PC-9 (cell line): ENCODE data around the gene GIPC3. TPM values are rescaled to one million over a fixed set of nuclear protein-coding genes. Genes with fewer than 3 reads are reported as not detected.

Experiments used
- BruUV-seq: library from RNA; stranded (reverse); fragments of 400-500 nt; replicated peaks from 2 replicates; lab custom pipeline; 2021; lab: Mats Ljungman, UMichigan
- CTCF ChIA-PET: fragments of 300-600 bp; sonication (Branson Sonifier 250); formaldehyde crosslinking; loops from one replicate; lab custom pipeline; 2022; ENCODE audit warnings: antibody characterized with exemption; lab: Charles Lee
- POLR2A ChIA-PET: fragments of 300-600 bp; sonication (Branson Sonifier 250); formaldehyde crosslinking; loops from one replicate; lab custom pipeline; 2022; ENCODE audit warnings: antibody characterized with exemption; ENCODE audit not compliant: unreplicated experiment; lab: Charles Lee
- DNase-seq, 2 experiments: peaks; one replicate each; pipeline versions ENCODE4 v3.0.0 to v3.0.0-alpha.2; 2015 to 2022; ENCODE audit warnings: mixed read lengths in 1 of 2
- H2AFZ ChIP-seq: fragments of 200-600 bp; sonication (generic); 2 replicates; pipeline ENCODE4 v1.8.1; 2017; ENCODE audit warnings: antibody characterized with exemption
- H3F3A ChIP-seq: fragments of 200-600 bp; sonication (generic); 2 replicates; pipeline ENCODE4 v1.8.1; 2017; ENCODE audit warnings: antibody characterized with exemption, mild to moderate bottlenecking, low read depth; ENCODE audit not compliant: insufficient read depth
- H3K27ac ChIP-seq: fragments of 200-600 bp; sonication (generic); 2 replicates; pipeline ENCODE4 v1.6.1; 2016; ENCODE audit warnings: mixed run types
- H3K27me3 ChIP-seq: fragments of 200-600 bp; sonication (generic); 2 replicates; pipeline ENCODE4 v1.6.1; 2016; ENCODE audit warnings: low read depth, mixed run types; ENCODE audit not compliant: insufficient read depth
- H3K36me3 ChIP-seq: fragments of 200-600 bp; sonication (generic); 2 replicates; pipeline ENCODE4 v1.6.1; 2016; ENCODE audit warnings: low read depth, mixed run types
- H3K4me1 ChIP-seq: fragments of 200-600 bp; sonication (generic); replicated peaks from 2 replicates; pipeline ENCODE4 v1.6.1; 2016; ENCODE audit warnings: mixed run types; ENCODE audit not compliant: insufficient read depth
- H3K4me2 ChIP-seq: fragments of 200-600 bp; sonication (generic); 2 replicates; pipeline ENCODE4 v1.6.1; 2017; ENCODE audit warnings: mixed run types
- H3K4me3 ChIP-seq: fragments of 200-600 bp; sonication (generic); 2 replicates; pipeline ENCODE4 v1.6.1; 2016; ENCODE audit warnings: mixed run types
- H3K79me2 ChIP-seq: fragments of 200-600 bp; sonication (generic); 2 replicates; pipeline ENCODE4 v1.6.1; 2017; ENCODE audit warnings: low read depth, mixed run types
- H3K9me2 ChIP-seq: fragments of 200-600 bp; sonication (generic); 2 replicates; pipeline ENCODE4 v1.8.1; 2017; ENCODE audit warnings: mild to moderate bottlenecking; ENCODE audit not compliant: insufficient read depth
- H3K9me3 ChIP-seq: fragments of 200-600 bp; sonication (generic); 2 replicates; pipeline ENCODE4 v1.8.1; 2016; ENCODE audit warnings: low read depth; ENCODE audit not compliant: insufficient read depth
- H4K20me1 ChIP-seq: fragments of 200-600 bp; sonication (generic); 2 replicates; pipeline ENCODE4 v1.8.1; 2017; ENCODE audit not compliant: insufficient read depth
- EZH2 ChIP-seq: fragments of 200-600 bp; sonication (generic); IDR thresholded peaks from 2 replicates; pipeline ENCODE4 v1.8.0; 2017; ENCODE audit warnings: antibody characterized with exemption, low read depth
- intact Hi-C: fragments of 100-400 bp; cut with micrococcal nuclease; formaldehyde crosslinking; loops from one replicate; pipeline ENCODE4 v1.10.0; 2022; ENCODE audit not compliant: unreplicated experiment
- total RNA-seq: library from RNA; stranded (reverse); gene quantifications from 2 replicates; pipeline ENCODE4 v1.2.3, GENCODE V29; 2021
- TF ChIP-seq, protein P1 (sequence below): fragments of 200-600 bp; sonication (generic); conservative IDR thresholded peaks from 2 replicates; pipeline ENCODE4 v1.6.1; 2017; ENCODE audit warnings: mixed run types, antibody characterized with exemption, mild to moderate bottlenecking, moderate library complexity

GIPC3 gene
- total RNA-seq, 1 experiment from 2014 or later: not detected

- peaks cover 4% of the 10 kb centered on the region; the same call in 1 of the 2 replicates for H3F3A ChIP-seq
- H3K4me2 ChIP-seq: no peak overlapping the region
- ChIA-PET CTCF (no interaction called here), POLR2A (no interaction called here)
- H2AFZ ChIP-seq: no peak overlapping the region
- TF ChIP-seq EZH2: no peak
- TF ChIP-seq, protein P1, sequence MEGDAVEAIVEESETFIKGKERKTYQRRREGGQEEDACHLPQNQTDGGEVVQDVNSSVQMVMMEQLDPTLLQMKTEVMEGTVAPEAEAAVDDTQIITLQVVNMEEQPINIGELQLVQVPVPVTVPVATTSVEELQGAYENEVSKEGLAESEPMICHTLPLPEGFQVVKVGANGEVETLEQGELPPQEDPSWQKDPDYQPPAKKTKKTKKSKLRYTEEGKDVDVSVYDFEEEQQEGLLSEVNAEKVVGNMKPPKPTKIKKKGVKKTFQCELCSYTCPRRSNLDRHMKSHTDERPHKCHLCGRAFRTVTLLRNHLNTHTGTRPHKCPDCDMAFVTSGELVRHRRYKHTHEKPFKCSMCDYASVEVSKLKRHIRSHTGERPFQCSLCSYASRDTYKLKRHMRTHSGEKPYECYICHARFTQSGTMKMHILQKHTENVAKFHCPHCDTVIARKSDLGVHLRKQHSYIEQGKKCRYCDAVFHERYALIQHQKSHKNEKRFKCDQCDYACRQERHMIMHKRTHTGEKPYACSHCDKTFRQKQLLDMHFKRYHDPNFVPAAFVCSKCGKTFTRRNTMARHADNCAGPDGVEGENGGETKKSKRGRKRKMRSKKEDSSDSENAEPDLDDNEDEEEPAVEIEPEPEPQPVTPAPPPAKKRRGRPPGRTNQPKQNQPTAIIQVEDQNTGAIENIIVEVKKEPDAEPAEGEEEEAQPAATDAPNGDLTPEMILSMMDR: no peak
- no peaks in the 10 kb centered on the region; the same call in 1 of the 2 replicates for H4K20me1 ChIP-seq
- no peaks in the 10 kb centered on the region for H3K36me3 ChIP-seq
- no peak for DNase-seq
- no peaks in the 10 kb centered on the region for H3K9me3 ChIP-seq
- H3K9me2 ChIP-seq: no peaks in the 10 kb centered on the region
- BruUV-seq: no TSS peak
- H3K79me2 ChIP-seq: no peaks in the 10 kb centered on the region
- intact Hi-C loops: no loop called here
- no peak overlapping the region for H3K4me3 ChIP-seq
- H3K4me1 ChIP-seq: no peaks in the 10 kb centered on the region
- H3K27ac ChIP-seq: no peak overlapping the region
- no peaks in the 10 kb centered on the region for H3K27me3 ChIP-seq
These were observed 41.9 kb upstream of the GIPC3 start for GRCh38 chr19:3543150-3544057.

GRCh38 chr19:3544058-3544376 lies 41.3 kb upstream of the GIPC3 start:
- Histone ChIP-seq H3K27me3 (no peaks in the 10 kb centered on the region), H3K79me2 (no peaks in the 10 kb centered on the region), H3K36me3 (no peaks in the 10 kb centered on the region), H4K20me1 (no peaks in the 10 kb centered on the region; the same call in 1 of the 2 replicates), H3K4me1 (no peaks in the 10 kb centered on the region), H3K9me3 (no peaks in the 10 kb centered on the region), H3F3A (peaks cover 4% of the 10 kb centered on the region; the same call in 1 of the 2 replicates), H3K4me3 (no peak overlapping the region), H2AFZ (no peak overlapping the region), H3K27ac (no peak overlapping the region), H3K4me2 (no peak overlapping the region), H3K9me2 (no peaks in the 10 kb centered on the region)
- intact Hi-C loops: no loop called here
- CTCF ChIA-PET: no interaction called here
- POLR2A ChIA-PET: no interaction called here
- no peak for DNase-seq
- BruUV-seq: no TSS peak
- TF ChIP-seq, protein P1: no peak

DNA sequence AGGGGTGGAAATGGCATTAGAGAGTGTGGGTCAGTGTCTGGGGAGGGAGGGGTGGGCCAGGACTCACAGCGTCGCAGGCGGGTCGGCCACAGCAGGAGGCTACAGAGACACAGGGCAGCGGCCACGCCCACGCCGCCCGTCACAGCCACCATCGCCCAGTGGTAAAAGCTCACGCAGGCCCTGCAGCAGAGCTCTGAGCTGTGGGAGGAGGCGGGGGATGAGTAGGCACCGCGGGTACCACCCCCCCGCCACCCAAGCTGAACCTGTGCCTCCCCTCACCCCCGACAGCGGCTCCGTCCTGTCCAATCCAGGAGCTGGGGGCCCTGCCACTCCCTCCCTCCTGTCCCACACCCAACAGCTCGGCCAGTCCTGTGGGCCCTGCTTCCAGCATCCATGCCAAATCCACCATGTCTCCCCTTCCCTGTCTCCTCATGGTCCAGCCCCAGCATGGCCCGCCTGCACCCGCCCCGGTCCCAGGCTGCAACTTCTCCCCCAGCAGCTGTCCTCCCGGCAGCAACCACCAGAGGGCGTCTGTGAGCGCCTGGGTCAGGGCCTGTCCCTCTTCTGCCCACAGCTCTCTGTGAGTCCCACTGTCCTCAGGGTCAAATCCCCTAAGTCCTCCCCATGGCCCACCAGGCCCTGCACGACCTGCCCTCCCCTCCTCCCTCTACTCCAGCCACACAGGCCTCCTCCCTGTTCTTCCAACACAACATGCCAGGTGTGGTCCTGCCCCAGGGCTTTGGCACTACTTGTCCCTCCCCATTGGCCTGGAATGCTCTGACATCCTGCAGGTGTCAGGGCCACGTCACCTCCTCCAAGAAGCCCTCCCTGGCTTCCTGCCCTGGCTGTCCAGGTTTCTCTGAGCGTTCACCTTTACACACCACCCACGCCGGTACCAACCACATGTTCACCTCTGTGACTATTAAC lies 40.3 kb upstream of the GIPC3 start:
- no peaks in the 10 kb centered on the region for H3K4me1 ChIP-seq
- H3K36me3 ChIP-seq: no peaks in the 10 kb centered on the region
- intact Hi-C loops: loop anchor here (1.0 to 5.0 kb wide), 2 partner anchors 73 to 662 kb away; no protein-coding TSS in a partner anchor
- no peaks in the 10 kb centered on the region for H3K27me3 ChIP-seq
- no TSS peak for BruUV-seq
- DNase-seq: peak; percentile 48 to 68
- H3K27ac ChIP-seq: no peak overlapping the region
- peaks cover 4% of the 10 kb centered on the region; the same call in 1 of the 2 replicates for H3F3A ChIP-seq
- POLR2A ChIA-PET: interaction anchor here (0.6 kb wide), 1 partner anchor 857 kb away, joined by 4 read pairs; the partner anchor contains the start of gene CHAF1A
- H3K4me2 ChIP-seq: no peak overlapping the region
- no peak for TF ChIP-seq EZH2
- TF ChIP-seq, protein P1: peak; percentile 86
- no peaks in the 10 kb centered on the region; the same call in 1 of the 2 replicates for H4K20me1 ChIP-seq
- CTCF ChIA-PET: interaction anchor here (0.8 kb wide), 1 partner anchor 12 kb away, joined by 3 read pairs; no protein-coding TSS in a partner anchor
- H3K9me3 ChIP-seq: no peaks in the 10 kb centered on the region
- H3K4me3 ChIP-seq: no peak overlapping the region
- H2AFZ ChIP-seq: no peak overlapping the region
- H3K79me2 ChIP-seq: no peaks in the 10 kb centered on the region
- H3K9me2 ChIP-seq: no peaks in the 10 kb centered on the region
